Raji (cell line): ENCODE results near the gene JAG2.

Source experiments
- POLR2A ChIP-seq: IDR thresholded peaks from 2 replicates; pipeline ENCODE4 v1.6.1; 2011; ENCODE audit warnings: low read depth, low read length, control low read depth; ENCODE audit not compliant: insufficient read depth

Gene JAG2

DNA sequence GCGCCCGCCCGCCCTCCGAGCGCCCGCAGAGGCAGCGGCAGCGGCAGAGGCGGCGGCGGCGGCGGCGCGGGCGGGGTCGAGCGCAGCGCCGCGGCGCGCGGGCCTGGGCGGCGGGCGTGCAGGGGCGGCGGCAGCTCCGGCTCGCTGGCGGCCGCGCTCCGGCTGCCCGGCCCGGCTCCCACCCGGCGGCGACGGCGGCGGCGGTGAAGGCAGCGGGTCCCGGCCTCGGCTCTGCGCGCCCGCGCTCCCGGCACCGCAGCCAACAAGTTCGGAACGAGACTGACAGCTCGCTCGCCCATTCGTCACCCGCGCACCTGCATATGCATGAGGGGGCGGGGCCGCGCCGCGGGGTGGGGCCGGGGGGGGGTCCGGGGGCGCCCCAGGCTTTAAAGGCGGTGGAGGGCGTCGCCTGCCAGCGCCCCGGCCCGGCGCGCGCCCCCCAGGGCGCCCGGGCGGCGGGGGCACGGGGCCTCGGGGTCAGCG is at the start of gene JAG2:
Gene JAG2 (minus strand): TSS at position 281 of the 483 bp plus-strand sequence. CDS start 356 bp downstream, outside the sequence.
- TF ChIP-seq POLR2A = no peak

DNA sequence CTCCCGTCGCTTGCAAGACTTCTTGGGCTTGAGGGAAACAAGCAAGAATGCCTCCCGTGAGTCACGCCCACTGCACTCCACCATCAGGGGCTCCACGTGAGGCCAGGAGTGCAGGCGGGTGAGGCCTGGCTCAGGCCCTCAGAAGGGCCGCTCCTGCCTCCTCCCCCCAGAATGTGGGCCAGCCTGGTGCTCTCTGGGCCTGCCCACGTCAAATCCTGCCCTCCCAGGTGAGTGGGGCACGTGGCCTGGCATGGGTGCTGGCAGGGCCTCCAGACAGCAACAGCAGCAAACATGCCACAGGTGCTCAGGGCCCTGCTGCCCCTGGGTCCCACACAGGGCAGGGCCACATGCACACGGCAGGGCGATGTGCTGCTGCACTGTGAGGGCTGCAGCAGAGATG is 49.2 kb upstream of the JAG2 start:
- no peak for TF ChIP-seq POLR2A

DNA sequence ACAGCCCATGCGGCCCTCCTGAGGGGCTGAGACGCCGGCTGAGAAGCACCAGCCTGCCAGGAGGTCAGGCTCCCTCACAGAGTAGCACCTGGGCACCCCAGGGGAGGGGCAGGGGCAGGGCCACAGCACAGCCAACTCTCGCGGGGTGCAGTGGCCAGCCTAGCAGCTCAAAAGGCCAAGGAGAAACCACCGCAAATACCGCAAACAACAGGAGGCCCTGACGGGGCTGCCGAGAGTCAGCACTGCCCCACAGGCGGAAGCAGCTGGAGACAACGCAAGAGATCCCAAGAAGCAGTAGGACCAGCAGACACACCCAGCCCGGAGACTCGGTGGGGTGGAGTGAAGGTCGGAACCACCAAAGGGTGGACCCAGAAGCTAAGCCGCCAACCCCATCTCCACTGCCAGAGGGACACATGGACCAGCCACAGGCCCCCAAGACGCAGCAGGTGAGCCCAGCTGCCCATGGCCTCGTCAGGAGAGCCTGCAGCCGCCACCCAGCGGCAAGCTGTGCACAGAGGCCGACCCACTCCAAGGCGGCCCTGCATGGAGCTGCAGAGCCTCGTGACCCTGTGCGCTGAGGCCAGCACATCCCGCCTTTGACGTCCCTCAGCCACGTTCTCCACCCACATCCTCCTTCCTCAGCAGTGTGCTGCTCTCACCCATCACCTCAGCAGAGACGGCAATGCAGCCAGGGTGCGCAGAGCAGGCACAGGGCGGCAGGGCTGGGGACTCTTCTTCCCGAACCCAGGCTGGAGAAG is 48.1 kb upstream of the JAG2 start:
- TF ChIP-seq POLR2A = no peak

DNA sequence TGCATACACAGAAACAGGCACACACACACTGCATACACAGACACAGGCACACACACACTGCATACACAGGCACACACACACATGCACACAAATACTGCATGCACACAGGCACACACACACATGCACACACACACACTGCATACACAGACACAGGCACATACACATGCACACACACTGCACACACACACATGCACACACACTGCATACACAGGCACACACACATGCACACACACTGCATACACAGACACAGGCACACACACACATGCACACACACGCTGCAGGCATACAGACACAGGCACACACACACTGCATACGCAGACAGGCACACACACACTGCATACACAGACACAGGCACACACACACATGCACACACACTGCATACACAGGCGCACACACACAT is 47.0 kb upstream of the JAG2 start:
- TF ChIP-seq POLR2A = no peak

DNA sequence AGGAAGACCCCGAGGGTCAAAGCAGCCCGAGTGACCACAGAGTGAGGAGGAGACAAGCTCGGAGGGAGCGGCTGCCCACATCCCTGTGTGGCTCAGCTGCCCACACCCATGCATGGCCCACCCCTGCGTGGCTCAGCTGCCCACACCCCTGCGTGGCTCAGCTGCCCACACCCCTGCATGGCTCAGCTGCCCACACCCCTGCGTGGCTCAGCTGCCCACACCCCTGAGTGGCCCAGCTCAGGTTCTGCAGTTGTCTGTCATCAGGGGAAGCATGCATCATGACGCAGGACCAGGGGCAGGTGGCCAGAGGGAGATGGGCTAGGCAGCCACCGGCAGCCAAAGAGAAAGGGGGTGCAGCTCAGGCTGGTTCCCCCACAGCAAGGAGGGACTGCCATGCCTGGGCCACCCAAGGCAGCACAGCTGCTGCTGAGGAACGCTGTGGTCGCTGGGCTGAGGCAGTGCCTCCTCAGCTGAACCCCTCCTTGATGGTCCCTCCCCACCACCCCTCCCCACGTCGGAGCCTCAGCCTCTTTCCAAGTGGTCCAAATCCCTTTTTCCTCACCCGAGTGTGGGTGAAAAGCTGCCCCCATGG is 45.8 kb upstream of the JAG2 start:
- no peak for TF ChIP-seq POLR2A

DNA sequence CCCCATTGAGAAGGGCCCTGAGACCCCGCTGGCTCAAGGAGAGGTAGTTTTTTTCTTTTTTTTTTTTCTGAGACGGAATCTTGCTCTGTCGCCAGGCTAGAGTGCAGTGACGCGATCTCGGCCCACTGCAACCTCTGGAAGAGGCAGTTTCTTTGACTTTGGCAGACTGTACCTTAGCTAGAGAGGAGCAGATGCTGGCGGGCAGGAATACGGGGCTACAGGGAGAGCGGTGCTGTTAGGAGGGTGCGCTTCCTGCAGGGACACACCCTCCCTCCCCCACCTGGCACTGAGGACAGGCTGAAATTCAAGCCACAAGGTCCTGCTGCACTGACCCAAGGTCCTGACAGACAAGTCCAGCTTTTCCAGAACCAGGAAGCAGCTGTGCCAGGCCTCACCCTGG is 44.8 kb upstream of the JAG2 start:
- no peak for TF ChIP-seq POLR2A

DNA sequence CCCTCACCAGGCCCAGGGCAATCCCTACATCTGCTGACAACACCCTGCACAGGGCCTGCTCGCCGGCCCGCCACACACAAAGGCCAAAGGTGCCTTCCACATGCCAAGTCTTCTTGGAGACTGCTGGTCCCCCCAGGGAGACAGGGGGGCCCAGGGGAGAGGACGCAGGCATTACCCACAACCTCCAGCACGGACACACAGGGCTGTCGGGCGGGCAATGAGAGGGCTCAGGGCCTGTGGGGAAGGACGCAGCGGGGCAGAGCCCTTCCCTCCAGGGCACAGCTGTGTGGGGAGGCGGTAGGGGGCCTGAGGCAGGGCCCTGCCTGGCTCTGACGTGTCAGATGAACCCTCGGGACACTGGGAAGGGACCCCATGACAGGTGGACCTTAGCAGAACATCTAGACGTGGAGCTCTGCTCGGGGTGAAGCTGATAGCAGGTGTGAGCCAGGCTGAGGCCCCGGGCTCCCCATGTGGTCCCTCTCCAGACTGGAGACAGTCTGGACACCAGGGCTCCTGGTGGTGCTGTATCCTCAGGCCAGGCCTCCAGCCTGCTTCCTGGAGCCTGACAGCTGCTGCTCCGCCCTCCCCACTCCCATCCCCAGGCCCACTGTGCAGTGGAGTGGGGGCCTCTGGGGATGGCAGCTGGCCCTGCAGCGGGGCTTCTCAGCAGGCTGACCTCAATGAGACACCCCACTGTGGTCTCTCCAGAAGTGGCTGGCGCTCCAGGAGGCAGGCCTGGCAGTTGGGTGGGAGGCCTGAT is 44.1 kb upstream of the JAG2 start:
- no peak for TF ChIP-seq POLR2A

DNA sequence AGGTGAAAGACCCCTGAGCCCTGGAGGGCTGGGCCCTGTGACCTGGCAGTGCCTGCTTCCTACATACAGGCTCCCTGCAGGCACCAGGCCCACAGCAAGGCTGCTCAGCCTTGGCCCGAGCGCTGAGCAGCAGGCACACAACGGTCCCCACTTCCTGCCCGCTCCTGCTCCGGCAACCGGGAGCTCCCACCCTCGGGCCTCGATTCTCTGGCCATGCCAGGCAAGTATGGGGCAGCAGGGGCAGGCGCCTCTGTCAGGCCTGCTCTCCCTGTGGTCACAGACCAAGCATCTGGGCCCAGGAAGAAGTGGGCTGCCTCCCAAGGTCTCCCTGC is 43.1 kb upstream of the JAG2 start:
- TF ChIP-seq POLR2A = no peak

DNA sequence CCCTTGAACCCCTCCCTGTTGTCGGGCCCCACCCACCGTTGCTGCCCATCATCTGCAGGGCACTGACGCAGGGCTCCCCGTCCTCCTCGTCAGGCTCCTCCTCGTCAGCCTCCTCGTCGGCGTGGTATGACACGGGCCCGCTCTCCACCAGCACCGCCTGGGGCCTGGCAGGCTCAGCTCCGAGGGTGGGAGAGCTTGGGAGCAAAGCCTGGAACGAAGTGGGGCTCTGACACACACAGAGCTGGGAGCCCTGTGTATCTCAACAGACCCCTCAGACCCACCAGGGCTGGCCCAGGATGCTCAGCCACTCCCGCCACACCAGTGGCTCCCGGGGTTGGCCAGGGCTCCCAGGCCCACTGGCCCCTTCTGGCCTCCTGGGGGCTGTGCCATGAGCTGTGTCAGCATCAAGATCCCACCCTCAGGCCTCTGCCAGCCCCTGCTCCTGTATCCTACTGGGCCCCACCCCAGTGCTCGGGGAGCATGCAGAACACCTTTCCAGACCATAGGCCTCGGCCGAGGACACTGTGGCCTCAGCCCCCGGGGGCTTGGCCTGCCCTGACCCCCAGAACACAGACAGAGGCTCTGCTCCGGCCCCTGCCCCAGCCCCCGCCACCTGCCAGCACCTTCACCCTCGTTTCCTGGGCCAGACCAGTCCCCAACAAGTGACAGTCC is 42.6 kb upstream of the JAG2 start:
- no peak for TF ChIP-seq POLR2A

DNA sequence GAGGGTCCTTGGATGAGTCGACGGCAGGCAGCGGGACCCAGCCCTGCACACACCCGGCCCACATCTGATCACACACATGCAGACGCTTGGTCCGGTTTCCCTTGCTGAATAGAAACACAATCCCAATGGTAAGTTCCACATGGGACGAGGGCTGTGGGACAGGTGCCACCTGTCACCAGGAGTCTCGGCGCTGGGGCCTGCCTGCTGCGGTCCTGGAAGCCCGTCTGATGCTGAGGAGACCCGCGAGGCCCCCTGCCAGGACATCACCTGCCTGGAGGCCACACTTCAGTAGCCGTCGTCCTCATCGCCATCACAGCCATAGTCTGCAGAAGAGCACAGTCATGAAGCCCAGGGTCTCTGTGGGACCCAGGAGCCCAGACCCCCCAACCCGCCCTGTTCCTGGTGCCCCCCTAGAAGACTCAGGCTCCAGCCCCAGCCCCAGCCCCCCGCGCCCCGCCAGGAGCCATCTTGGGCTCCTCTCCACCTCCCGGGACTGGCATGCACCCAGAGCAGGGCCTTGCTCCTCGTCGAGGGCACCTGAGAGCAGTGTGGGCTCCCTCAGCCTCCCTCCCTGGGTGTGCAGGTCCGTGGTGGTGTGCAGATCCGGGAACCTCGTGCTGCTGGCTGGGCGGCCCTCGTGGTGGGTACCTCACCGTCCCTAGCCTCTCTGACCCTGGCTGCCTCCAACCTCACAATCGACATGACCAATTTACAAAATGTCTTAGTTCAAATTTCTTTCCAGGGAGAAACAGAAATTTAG is 41.9 kb upstream of the JAG2 start:
- no peak for TF ChIP-seq POLR2A

DNA sequence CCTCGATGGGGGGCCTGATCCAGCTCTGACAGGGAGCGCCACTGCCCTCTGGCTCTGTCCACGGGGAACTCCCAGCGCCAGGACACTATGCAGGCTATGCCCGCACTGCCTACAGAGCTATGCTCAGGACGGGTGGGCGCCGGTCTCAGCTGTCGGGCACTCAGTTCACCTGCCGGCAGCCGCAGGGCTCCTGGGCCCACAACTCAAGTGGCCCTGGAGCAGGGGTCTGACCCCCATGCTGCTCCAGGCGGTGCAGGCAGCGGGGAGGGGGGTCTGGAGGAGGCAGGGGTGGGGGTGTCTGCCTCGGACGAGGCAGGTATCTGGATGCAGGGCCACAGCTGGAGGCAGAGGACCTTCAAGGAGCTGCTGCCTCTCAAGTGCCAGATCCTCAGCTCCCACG is 41.1 kb upstream of the JAG2 start:
- no peak for TF ChIP-seq POLR2A

DNA sequence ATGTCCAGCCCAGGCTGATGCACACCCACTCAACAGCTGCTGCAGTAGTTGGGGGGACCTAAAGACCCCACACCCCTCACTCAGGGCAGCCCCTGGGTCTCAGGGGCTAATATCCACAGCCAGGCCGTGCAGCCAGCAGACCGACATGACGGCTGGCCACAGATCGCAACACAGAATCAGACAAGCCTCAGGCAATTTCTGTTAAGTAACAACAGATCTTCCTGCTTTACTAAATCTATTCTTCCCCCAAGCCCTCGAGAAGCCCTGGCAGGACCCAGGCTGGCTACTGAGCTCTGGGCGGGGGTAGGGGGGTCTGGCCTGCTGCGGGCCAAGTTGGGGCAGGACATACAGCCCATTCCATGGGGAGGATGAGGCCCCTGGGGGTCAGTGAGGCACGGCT is 40.5 kb upstream of the JAG2 start:
- no peak for TF ChIP-seq POLR2A

DNA sequence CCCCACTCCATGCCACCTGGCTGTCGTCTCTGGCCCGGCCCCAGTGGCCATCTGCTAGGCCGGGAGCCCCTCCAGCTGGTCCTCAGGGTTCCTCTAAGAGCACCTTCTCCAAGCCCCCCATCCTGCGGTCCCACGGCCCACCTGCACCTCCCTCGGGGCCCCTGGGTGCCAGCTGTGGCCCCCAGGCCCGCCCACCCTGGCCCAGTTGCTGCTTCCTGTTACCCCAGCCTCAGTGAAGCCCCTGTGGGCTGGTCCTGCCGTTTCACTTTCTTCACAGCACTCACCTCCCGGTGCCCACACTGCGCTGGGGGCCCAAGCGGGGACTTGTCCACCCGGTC is 40.1 kb upstream of the JAG2 start:
- no peak for TF ChIP-seq POLR2A

DNA sequence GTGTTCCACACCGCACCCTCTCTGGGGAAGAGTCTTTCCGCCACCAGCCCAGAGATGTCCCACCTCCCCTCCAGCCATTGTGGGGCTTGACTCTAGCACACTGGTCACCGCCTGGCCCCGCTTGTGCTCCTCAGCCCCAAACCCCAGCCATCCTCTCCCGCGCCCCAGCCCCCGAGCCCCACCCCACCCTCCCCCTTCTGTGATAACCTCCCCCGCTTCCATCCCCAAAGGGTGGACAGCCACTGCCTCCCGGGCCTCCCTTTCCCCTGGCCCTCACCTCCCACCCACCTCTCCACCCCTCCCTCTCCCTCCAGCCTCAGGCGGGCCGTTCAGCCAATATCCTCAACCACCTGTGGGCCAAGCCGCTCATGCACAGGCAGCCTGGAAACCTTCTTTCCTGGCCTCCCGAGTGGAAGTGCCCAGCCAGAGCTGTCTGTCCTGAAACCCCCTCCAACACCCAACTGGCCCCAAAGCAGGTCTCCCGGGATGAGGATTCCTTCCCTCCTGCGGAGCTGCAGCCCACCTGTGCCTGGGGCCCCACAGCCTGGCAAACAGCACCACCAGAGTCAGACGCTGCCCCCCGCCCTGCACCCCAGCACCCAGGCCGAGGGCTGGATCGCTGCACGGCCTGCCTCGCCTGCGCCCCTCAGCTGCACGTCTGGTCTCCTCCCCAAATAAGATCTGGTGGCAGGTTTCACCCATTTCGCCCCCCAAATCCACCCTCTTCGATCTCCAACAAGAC is 39.6 kb upstream of the JAG2 start:
- TF ChIP-seq POLR2A = no peak

DNA sequence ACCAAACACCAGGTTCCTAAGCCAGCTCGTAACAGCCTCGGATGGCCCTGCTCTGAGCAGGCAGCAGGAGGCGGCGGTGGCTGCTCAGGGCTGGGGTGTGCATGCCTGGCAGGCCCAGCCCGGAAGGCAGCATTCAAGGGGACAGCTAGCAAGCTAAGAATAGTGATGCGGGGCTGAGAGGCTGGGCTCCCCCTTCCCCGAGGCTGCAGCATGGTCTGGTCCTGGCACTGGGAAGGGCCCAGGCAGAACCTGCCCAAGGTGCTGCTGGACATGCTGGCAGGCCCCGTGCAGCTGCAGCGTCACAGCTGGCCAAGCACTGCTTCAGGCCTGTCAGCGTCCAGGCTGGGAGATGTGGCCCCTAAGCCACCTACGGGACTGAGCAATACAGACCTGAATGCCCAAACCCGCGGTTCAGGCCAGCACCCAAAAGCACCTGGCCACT is 38.9 kb upstream of the JAG2 start:
- TF ChIP-seq POLR2A = no peak

DNA sequence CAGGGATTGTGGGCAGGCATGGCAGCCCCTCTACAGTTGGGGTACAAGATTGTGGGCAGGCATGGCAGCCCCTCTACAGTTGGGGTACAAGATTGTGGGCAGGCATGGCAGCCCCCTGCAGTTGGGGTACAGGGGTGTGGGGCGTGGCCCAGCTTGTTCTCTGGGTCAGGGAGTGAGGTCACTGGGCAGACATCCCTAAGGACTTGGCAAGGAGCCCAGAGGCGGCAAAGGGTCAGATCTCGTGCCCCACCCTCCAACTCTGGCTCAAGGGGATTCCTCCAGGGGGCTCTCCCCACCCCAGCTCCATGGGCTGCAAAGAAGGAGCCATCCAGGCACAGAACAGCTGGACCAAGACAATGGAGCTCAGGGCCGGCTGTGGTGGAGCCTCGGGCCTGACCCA is 38.3 kb upstream of the JAG2 start:
- no peak for TF ChIP-seq POLR2A
